Measurements from ENCODE around the gene NPTN. TPM values are rescaled to one million over a fixed set of nuclear protein-coding genes. Genes with fewer than 3 reads are reported as not detected.

The NPTN gene
- total and polyA plus RNA-seq, 2 of the 13 experiments (the other 11 are each of a cell fraction or from before 2014, with no cell fraction given) = 78.0 to 110 TPM

DNA sequence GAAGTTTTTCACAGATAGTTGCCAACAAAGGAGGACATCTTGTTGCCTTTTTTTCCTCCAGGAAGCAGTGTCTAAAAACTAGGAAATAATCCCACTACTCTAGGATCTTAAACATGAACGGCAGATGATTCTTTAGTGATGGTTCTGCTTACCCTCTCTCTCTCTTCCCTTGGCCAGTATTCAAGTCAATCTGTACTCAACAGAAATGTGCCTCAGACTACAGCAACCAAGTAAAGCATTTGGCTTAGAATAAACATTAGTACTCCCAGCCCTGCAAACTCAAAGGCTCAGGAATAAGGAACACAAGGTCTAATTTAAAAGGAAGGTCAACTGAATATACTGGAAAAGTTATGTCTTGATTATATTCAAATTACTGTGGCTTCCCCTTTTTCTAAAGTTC, 8.7 kb downstream of the NPTN start:
- WGBS (ENCODE audit: low lambda C conversion rate) = 85% methylated on average over 1 of the region's 1 CpG
- no peak overlapping the region for H3K27ac ChIP-seq (ENCODE audit: extremely low read length, insufficient read depth, low read length)
- no peaks in the 10 kb centered on the region for H3K27me3 ChIP-seq (ENCODE audit: control insufficient read depth in 1 of 2, insufficient read depth in 2 of 2, low read length in 2 of 2)

More for the DNA sequence above, 8.7 kb downstream of the NPTN start:
- peaks cover 16% of the 10 kb centered on the region for H4K20me1 ChIP-seq (ENCODE audit: insufficient read depth, low read length)
- peaks cover 99% of the 10 kb centered on the region for H3K79me2 ChIP-seq (ENCODE audit: insufficient read depth, low read length)
- no peaks in the 10 kb centered on the region for H3K9me3 ChIP-seq (ENCODE audit: low read length)
- no peak overlapping the region for H3K9ac ChIP-seq (ENCODE audit: insufficient read depth, low read depth, low read length)
- no peak for TF ChIP-seq SIX4 (CRISPR knock-in tag; IDR thresholded peaks at IDR 0.05)
- no peak for TF ChIP-seq GPN1 (CRISPR knock-in tag; IDR thresholded peaks at IDR 0.05; ENCODE audit: borderline replicate concordance)
- TF ChIP-seq, protein P1, sequence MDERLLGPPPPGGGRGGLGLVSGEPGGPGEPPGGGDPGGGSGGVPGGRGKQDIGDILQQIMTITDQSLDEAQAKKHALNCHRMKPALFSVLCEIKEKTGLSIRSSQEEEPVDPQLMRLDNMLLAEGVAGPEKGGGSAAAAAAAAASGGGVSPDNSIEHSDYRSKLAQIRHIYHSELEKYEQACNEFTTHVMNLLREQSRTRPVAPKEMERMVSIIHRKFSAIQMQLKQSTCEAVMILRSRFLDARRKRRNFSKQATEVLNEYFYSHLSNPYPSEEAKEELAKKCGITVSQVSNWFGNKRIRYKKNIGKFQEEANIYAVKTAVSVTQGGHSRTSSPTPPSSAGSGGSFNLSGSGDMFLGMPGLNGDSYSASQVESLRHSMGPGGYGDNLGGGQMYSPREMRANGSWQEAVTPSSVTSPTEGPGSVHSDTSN (CRISPR knock-in tag; IDR thresholded peaks at IDR 0.05) = no peak
- no peak for TF ChIP-seq ZNF883 (CRISPR knock-in tag; IDR thresholded peaks at IDR 0.05; ENCODE audit: not compliant biosample characterization)
- TF ChIP-seq, protein P2, sequence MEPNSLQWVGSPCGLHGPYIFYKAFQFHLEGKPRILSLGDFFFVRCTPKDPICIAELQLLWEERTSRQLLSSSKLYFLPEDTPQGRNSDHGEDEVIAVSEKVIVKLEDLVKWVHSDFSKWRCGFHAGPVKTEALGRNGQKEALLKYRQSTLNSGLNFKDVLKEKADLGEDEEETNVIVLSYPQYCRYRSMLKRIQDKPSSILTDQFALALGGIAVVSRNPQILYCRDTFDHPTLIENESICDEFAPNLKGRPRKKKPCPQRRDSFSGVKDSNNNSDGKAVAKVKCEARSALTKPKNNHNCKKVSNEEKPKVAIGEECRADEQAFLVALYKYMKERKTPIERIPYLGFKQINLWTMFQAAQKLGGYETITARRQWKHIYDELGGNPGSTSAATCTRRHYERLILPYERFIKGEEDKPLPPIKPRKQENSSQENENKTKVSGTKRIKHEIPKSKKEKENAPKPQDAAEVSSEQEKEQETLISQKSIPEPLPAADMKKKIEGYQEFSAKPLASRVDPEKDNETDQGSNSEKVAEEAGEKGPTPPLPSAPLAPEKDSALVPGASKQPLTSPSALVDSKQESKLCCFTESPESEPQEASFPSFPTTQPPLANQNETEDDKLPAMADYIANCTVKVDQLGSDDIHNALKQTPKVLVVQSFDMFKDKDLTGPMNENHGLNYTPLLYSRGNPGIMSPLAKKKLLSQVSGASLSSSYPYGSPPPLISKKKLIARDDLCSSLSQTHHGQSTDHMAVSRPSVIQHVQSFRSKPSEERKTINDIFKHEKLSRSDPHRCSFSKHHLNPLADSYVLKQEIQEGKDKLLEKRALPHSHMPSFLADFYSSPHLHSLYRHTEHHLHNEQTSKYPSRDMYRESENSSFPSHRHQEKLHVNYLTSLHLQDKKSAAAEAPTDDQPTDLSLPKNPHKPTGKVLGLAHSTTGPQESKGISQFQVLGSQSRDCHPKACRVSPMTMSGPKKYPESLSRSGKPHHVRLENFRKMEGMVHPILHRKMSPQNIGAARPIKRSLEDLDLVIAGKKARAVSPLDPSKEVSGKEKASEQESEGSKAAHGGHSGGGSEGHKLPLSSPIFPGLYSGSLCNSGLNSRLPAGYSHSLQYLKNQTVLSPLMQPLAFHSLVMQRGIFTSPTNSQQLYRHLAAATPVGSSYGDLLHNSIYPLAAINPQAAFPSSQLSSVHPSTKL (CRISPR knock-in tag; IDR thresholded peaks at IDR 0.05) = no peak
- no peak for TF ChIP-seq MTF2 (CRISPR knock-in tag; IDR thresholded peaks at IDR 0.05; ENCODE audit: borderline replicate concordance)
- TF ChIP-seq, protein P3, sequence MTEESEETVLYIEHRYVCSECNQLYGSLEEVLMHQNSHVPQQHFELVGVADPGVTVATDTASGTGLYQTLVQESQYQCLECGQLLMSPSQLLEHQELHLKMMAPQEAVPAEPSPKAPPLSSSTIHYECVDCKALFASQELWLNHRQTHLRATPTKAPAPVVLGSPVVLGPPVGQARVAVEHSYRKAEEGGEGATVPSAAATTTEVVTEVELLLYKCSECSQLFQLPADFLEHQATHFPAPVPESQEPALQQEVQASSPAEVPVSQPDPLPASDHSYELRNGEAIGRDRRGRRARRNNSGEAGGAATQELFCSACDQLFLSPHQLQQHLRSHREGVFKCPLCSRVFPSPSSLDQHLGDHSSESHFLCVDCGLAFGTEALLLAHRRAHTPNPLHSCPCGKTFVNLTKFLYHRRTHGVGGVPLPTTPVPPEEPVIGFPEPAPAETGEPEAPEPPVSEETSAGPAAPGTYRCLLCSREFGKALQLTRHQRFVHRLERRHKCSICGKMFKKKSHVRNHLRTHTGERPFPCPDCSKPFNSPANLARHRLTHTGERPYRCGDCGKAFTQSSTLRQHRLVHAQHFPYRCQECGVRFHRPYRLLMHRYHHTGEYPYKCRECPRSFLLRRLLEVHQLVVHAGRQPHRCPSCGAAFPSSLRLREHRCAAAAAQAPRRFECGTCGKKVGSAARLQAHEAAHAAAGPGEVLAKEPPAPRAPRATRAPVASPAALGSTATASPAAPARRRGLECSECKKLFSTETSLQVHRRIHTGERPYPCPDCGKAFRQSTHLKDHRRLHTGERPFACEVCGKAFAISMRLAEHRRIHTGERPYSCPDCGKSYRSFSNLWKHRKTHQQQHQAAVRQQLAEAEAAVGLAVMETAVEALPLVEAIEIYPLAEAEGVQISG (CRISPR knock-in tag; IDR thresholded peaks at IDR 0.05) = no peak
- TF ChIP-seq, protein P4, sequence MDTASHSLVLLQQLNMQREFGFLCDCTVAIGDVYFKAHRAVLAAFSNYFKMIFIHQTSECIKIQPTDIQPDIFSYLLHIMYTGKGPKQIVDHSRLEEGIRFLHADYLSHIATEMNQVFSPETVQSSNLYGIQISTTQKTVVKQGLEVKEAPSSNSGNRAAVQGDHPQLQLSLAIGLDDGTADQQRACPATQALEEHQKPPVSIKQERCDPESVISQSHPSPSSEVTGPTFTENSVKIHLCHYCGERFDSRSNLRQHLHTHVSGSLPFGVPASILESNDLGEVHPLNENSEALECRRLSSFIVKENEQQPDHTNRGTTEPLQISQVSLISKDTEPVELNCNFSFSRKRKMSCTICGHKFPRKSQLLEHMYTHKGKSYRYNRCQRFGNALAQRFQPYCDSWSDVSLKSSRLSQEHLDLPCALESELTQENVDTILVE (CRISPR knock-in tag; IDR thresholded peaks at IDR 0.05) = no peak
- no peak for TF ChIP-seq TAF15 (IDR thresholded peaks at IDR 0.05; ENCODE audit: low read depth, low read length, poor library complexity, severe bottlenecking)
- no peak for TF ChIP-seq PHF20 (CRISPR knock-in tag; IDR thresholded peaks at IDR 0.05)
- no peak for TF ChIP-seq SIN3A (IDR thresholded peaks at IDR 0.05; ENCODE audit: borderline replicate concordance, low read depth, low read length)
- TF ChIP-seq GATAD2A (CRISPR knock-in tag; IDR thresholded peaks at IDR 0.05) = no peak
- TF ChIP-seq, protein P5, sequence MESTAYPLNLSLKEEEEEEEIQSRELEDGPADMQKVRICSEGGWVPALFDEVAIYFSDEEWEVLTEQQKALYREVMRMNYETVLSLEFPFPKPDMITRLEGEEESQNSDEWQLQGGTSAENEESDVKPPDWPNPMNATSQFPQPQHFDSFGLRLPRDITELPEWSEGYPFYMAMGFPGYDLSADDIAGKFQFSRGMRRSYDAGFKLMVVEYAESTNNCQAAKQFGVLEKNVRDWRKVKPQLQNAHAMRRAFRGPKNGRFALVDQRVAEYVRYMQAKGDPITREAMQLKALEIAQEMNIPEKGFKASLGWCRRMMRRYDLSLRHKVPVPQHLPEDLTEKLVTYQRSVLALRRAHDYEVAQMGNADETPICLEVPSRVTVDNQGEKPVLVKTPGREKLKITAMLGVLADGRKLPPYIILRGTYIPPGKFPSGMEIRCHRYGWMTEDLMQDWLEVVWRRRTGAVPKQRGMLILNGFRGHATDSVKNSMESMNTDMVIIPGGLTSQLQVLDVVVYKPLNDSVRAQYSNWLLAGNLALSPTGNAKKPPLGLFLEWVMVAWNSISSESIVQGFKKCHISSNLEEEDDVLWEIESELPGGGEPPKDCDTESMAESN (CRISPR knock-in tag; conservative IDR thresholded peaks at IDR 0.05) = no peak
- ATAC-seq (no peak), FAIRE-seq (no peak), DNase-seq (ENCODE audit: low spot score) (no peak)
- peaks cover 72% of the 10 kb centered on the region for H3K4me1 ChIP-seq (ENCODE audit: insufficient read depth, low read length)
- H3K4me3 ChIP-seq (replicated peaks in 1 of 3; ENCODE audit: insufficient read depth in 1 of 3, low read depth in 2 of 3, low read length in 3 of 3) = no peak overlapping the region
- H3K4me2 ChIP-seq (ENCODE audit: low read depth, low read length) = no peak overlapping the region
- H2AFZ ChIP-seq (ENCODE audit: low read length) = no peak overlapping the region
- ChIA-PET CTCF (ENCODE audit: low intra/inter-chr PET ratio, low total read pairs) (no interaction called here), POLR2A (interaction anchor here (1.9 kb wide), 1 partner anchor 9 kb away, joined by 11 read pairs; the partner anchor contains the start of gene NPTN)
- H3K36me3 ChIP-seq (replicated peaks in 1 of 2; ENCODE audit: control insufficient read depth in 1 of 2, insufficient read depth in 2 of 2, low read length in 2 of 2) = no peaks in the 10 kb centered on the region
- intact Hi-C loops (cut with micrococcal nuclease; ENCODE audit: unreplicated experiment) = no loop called here
- in situ Hi-C loops (cut with HindIII; ENCODE audit: extremely low pct_ligation_motif_present, low pct_unique_long_range_greater_than_20kb) = no loop called here
- BruUV-seq (replicated peaks) = no TSS peak

Data from HepG2 (cell line).